Osteocyte (in vitro differentiated cells): Measurements from ENCODE around the gene USP15. TPM values are rescaled to one million over a fixed set of nuclear protein-coding genes. Genes with fewer than 3 reads are reported as not detected.

Experiments
- DNase-seq: peaks from one replicate; pipeline ENCODE4 v3.0.0; 2021; ENCODE audit warnings: mixed read lengths; ENCODE audit not compliant: unreplicated experiment; ENCODE audit errors: extremely low spot score
- H3K27ac Mint-ChIP-seq: one replicate; pipeline ENCODE4 v1.8.0; 2021; ENCODE audit warnings: mild to moderate bottlenecking, mixed read lengths; ENCODE audit not compliant: unreplicated experiment
- H3K27me3 Mint-ChIP-seq: one replicate; pipeline ENCODE4 v1.8.0; 2021; ENCODE audit warnings: mixed read lengths; ENCODE audit not compliant: unreplicated experiment
- H3K36me3 Mint-ChIP-seq: one replicate; pipeline ENCODE4 v1.8.0; 2021; ENCODE audit warnings: mixed read lengths; ENCODE audit not compliant: unreplicated experiment
- H3K4me1 Mint-ChIP-seq: one replicate; pipeline ENCODE4 v1.8.0; 2021; ENCODE audit warnings: mixed read lengths; ENCODE audit not compliant: unreplicated experiment
- H3K4me3 Mint-ChIP-seq: one replicate; pipeline ENCODE4 v1.8.0; 2021; ENCODE audit warnings: mild to moderate bottlenecking, moderate library complexity, mixed read lengths; ENCODE audit not compliant: unreplicated experiment
- H3K9me3 Mint-ChIP-seq: one replicate; pipeline ENCODE4 v1.8.0; 2021; ENCODE audit warnings: mixed read lengths; ENCODE audit not compliant: unreplicated experiment
- CTCF ChIP-seq: fragments of 200-600 bp; sonication (generic); IDR thresholded peaks from 2 replicates; pipeline ENCODE4 v1.5.0; 2021; ENCODE audit warnings: antibody characterized with exemption, mild to moderate bottlenecking, moderate library complexity
- total RNA-seq: library from RNA; stranded (reverse); gene quantifications from 2 replicates; pipeline ENCODE4 v1.2.1, GENCODE V29; 2021

Gene USP15
- total RNA-seq, 1 donor from 2014 or later, result 45.0 TPM

GRCh38 chr12:62265511-62265910 lies 5.3 kb downstream of the USP15 start:
- Mint-ChIP-seq H3K27ac (no peak overlapping the region), H3K36me3 (no peaks in the 10 kb centered on the region), H3K27me3 (no peaks in the 10 kb centered on the region), H3K4me3 (no peak overlapping the region), H3K9me3 (no peaks in the 10 kb centered on the region), H3K4me1 (peaks cover 34% of the 10 kb centered on the region)
- no peak for DNase-seq
- no peak for TF ChIP-seq CTCF

- H3K27me3 Mint-ChIP-seq, result no peaks in the 10 kb centered on the region
- no peaks in the 10 kb centered on the region for H3K36me3 Mint-ChIP-seq
- H3K27ac Mint-ChIP-seq, result no peak overlapping the region
- H3K4me3 Mint-ChIP-seq, result no peak overlapping the region
- DNase-seq, result no peak
- peaks cover 33% of the 10 kb centered on the region for H3K4me1 Mint-ChIP-seq
- H3K9me3 Mint-ChIP-seq, result no peaks in the 10 kb centered on the region
- no peak for TF ChIP-seq CTCF
These were observed 6.8 kb downstream of the USP15 start for GRCh38 chr12:62267026-62267425.

- no peak overlapping the region for H3K27ac Mint-ChIP-seq
- H3K4me1 Mint-ChIP-seq, result peaks cover 31% of the 10 kb centered on the region
- H3K9me3 Mint-ChIP-seq, result no peaks in the 10 kb centered on the region
- no peaks in the 10 kb centered on the region for H3K36me3 Mint-ChIP-seq
- H3K27me3 Mint-ChIP-seq, result no peaks in the 10 kb centered on the region
- no peak for DNase-seq
- H3K4me3 Mint-ChIP-seq, result no peak overlapping the region
- TF ChIP-seq CTCF, result no peak
These were observed 7.3 kb downstream of the USP15 start for GRCh38 chr12:62267480-62267879.

GRCh38 chr12:62268956-62269355 lies 8.8 kb downstream of the USP15 start:
- peaks cover 28% of the 10 kb centered on the region for H3K4me1 Mint-ChIP-seq
- peak overlapping the region; percentile 29 for H3K27ac Mint-ChIP-seq
- no peaks in the 10 kb centered on the region for H3K36me3 Mint-ChIP-seq
- no peak for TF ChIP-seq CTCF
- no peaks in the 10 kb centered on the region for H3K27me3 Mint-ChIP-seq
- H3K4me3 Mint-ChIP-seq, result no peak overlapping the region
- no peaks in the 10 kb centered on the region for H3K9me3 Mint-ChIP-seq
- no peak for DNase-seq

GRCh38 chr12:62269464-62270228 lies 9.4 kb downstream of the USP15 start:
- H3K27me3 Mint-ChIP-seq, result no peaks in the 10 kb centered on the region
- H3K4me3 Mint-ChIP-seq, result no peak overlapping the region
- no peak for TF ChIP-seq CTCF
- H3K27ac Mint-ChIP-seq, result no peak overlapping the region
- no peaks in the 10 kb centered on the region for H3K9me3 Mint-ChIP-seq
- no peaks in the 10 kb centered on the region for H3K36me3 Mint-ChIP-seq
- H3K4me1 Mint-ChIP-seq, result peaks cover 25% of the 10 kb centered on the region
- DNase-seq, result no peak
